Neural progenitor cell (in vitro differentiated cells): ENCODE results near the gene GUCY2C. TPM values are rescaled to one million over a fixed set of nuclear protein-coding genes. Genes with fewer than 3 reads are reported as not detected.

Source experiments
- DNase-seq: peaks from one replicate; pipeline ENCODE4 v3.0.0-alpha.2; 2016; ENCODE audit warnings: low spot score
- H2AFZ ChIP-seq: fragments of 200-600 bp; sonication (generic); replicated peaks from 2 replicates; pipeline ENCODE4 v1.6.1; 2016; ENCODE audit warnings: antibody characterized with exemption
- H3F3A ChIP-seq: fragments of 200-600 bp; sonication (generic); 2 replicates; pipeline ENCODE4 v1.6.1; 2016; ENCODE audit warnings: antibody characterized with exemption, low read depth
- H3K27ac ChIP-seq: fragments of 200-600 bp; sonication (generic); 2 replicates; pipeline ENCODE4 v1.5.1; 2016; ENCODE audit warnings: mild to moderate bottlenecking
- H3K27me3 ChIP-seq: fragments of 200-600 bp; sonication (generic); 2 replicates; pipeline ENCODE4 v1.6.1; 2016; ENCODE audit warnings: mild to moderate bottlenecking, moderate library complexity
- H3K36me3 ChIP-seq: fragments of 200-600 bp; sonication (generic); 2 replicates; pipeline ENCODE4 v1.5.1; 2016
- H3K4me1 ChIP-seq: fragments of 200-600 bp; sonication (generic); 2 replicates; pipeline ENCODE4 v1.6.1; 2016; ENCODE audit warnings: mixed run types
- H3K4me2 ChIP-seq: fragments of 200-600 bp; sonication (generic); 2 replicates; pipeline ENCODE4 v1.6.1; 2016
- H3K4me3 ChIP-seq: fragments of 200-600 bp; sonication (generic); 2 replicates; pipeline ENCODE4 v1.5.1; 2016
- H3K79me2 ChIP-seq: fragments of 200-600 bp; sonication (generic); 2 replicates; pipeline ENCODE4 v1.6.1; 2016; ENCODE audit warnings: low read depth
- H3K9ac ChIP-seq: fragments of 200-600 bp; sonication (generic); 2 replicates; pipeline ENCODE4 v1.6.1; 2016
- H3K9me3 ChIP-seq: fragments of 200-600 bp; sonication (generic); 2 replicates; pipeline ENCODE4 v1.5.1; 2016; ENCODE audit warnings: low read depth
- H4K20me1 ChIP-seq: fragments of 200-600 bp; sonication (generic); 2 replicates; pipeline ENCODE4 v1.6.1; 2016; ENCODE audit warnings: low read depth
- H3K27ac Mint-ChIP-seq: 3 replicates; pipeline ENCODE4 v1.8.0; 2021; ENCODE audit warnings: mixed read lengths
- H3K27me3 Mint-ChIP-seq: 2 replicates; pipeline ENCODE4 v1.8.0; 2022; ENCODE audit warnings: low read depth, mild to moderate bottlenecking, inconsistent platforms, moderate library complexity, mixed read lengths; ENCODE audit not compliant: insufficient read depth
- H3K36me3 Mint-ChIP-seq: 3 replicates; pipeline ENCODE4 v1.8.0; 2021; ENCODE audit warnings: mixed read lengths
- H3K4me1 Mint-ChIP-seq: 3 replicates; pipeline ENCODE4 v1.8.0; 2021; ENCODE audit warnings: mixed read lengths
- H3K4me3 Mint-ChIP-seq: 3 replicates; pipeline ENCODE4 v1.8.0; 2021; ENCODE audit warnings: mild to moderate bottlenecking, moderate library complexity, mixed read lengths
- H3K9me3 Mint-ChIP-seq: 3 replicates; pipeline ENCODE4 v1.8.0; 2020; ENCODE audit warnings: mixed read lengths
- EZH2 ChIP-seq: fragments of 200-600 bp; sonication (generic); IDR thresholded peaks from 2 replicates; pipeline ENCODE4 v1.6.1; 2017; ENCODE audit warnings: antibody characterized with exemption, mild to moderate bottlenecking, moderate library complexity
- EZH2phosphoT487 ChIP-seq: fragments of 200-600 bp; sonication (generic); IDR thresholded peaks from 2 replicates; pipeline ENCODE4 v1.6.1; 2017; ENCODE audit warnings: antibody characterized with exemption
- total RNA-seq: library from RNA; depleted of rRNA; stranded (reverse); fragments of >200 nt; gene quantifications from 2 replicates; pipeline ENCODE4 v1.2.3, GENCODE V29; 2015; ENCODE audit warnings: low replicate concordance
- TF ChIP-seq, protein P1 (sequence below): fragments of 200-600 bp; sonication (generic); IDR thresholded peaks from 2 replicates; pipeline ENCODE4 v1.5.1; 2017; ENCODE audit warnings: antibody characterized with exemption, mild to moderate bottlenecking

Gene GUCY2C
- total RNA-seq, 1 donor from 2014 or later, result not detected

DNA sequence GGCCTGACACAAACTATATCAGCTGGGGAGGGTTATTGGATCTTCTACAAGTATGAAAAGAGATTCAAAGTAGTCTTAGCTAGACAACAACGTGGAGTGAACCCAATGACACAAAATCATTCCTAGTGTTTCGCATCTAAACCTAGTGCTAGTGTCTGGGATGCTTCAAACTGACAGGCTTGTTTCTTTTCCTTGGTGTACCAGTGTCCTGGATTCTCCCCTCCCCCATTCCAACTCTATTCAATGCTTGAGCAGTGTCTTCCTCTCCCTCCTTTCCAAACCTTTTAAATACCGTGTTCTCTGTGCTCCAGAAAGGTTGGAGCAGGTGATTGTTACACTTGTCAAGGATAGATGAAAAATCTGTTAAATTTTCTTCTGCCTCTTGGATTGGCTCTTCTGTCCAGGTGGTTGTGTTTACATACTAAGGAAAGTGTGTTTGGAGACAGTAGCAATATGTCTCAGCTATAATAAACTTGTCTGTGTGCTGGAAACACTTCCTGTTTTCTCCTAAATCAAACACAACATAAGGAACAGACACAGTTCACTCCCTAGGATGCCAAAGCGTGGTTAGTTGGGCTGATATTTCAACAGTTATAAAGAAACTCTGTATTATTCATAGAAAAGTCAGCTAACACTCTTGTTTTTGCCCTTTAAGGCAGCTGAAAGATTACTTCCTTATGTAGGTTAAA, 14.4 kb upstream of the GUCY2C start:
- Mint-ChIP-seq H3K36me3 (no peaks in the 10 kb centered on the region), H3K4me1 (peaks cover 3% of the 10 kb centered on the region), H3K27ac (no peak overlapping the region), H3K27me3 (peaks cover 19% of the 10 kb centered on the region), H3K4me3 (no peak overlapping the region), H3K9me3 (peaks cover 2% of the 10 kb centered on the region)
- Histone ChIP-seq H3K27ac (no peak overlapping the region), H3K9me3 (no peaks in the 10 kb centered on the region), H3K9ac (no peak overlapping the region), H3K4me2 (no peak overlapping the region), H3K79me2 (no peaks in the 10 kb centered on the region), H3K36me3 (no peaks in the 10 kb centered on the region), H3K4me3 (no peak overlapping the region), H3K4me1 (peaks cover 3% of the 10 kb centered on the region), H2AFZ (peak overlapping the region; percentile 44), H3K27me3 (peaks cover 48% of the 10 kb centered on the region), H4K20me1 (no peaks in the 10 kb centered on the region), H3F3A (no peaks in the 10 kb centered on the region)
- DNase-seq, result peak; percentile 21
- TF ChIP-seq EZH2 (no peak), EZH2phosphoT487 (no peak)
- TF ChIP-seq, protein P1, sequence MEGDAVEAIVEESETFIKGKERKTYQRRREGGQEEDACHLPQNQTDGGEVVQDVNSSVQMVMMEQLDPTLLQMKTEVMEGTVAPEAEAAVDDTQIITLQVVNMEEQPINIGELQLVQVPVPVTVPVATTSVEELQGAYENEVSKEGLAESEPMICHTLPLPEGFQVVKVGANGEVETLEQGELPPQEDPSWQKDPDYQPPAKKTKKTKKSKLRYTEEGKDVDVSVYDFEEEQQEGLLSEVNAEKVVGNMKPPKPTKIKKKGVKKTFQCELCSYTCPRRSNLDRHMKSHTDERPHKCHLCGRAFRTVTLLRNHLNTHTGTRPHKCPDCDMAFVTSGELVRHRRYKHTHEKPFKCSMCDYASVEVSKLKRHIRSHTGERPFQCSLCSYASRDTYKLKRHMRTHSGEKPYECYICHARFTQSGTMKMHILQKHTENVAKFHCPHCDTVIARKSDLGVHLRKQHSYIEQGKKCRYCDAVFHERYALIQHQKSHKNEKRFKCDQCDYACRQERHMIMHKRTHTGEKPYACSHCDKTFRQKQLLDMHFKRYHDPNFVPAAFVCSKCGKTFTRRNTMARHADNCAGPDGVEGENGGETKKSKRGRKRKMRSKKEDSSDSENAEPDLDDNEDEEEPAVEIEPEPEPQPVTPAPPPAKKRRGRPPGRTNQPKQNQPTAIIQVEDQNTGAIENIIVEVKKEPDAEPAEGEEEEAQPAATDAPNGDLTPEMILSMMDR, result no peak

DNA sequence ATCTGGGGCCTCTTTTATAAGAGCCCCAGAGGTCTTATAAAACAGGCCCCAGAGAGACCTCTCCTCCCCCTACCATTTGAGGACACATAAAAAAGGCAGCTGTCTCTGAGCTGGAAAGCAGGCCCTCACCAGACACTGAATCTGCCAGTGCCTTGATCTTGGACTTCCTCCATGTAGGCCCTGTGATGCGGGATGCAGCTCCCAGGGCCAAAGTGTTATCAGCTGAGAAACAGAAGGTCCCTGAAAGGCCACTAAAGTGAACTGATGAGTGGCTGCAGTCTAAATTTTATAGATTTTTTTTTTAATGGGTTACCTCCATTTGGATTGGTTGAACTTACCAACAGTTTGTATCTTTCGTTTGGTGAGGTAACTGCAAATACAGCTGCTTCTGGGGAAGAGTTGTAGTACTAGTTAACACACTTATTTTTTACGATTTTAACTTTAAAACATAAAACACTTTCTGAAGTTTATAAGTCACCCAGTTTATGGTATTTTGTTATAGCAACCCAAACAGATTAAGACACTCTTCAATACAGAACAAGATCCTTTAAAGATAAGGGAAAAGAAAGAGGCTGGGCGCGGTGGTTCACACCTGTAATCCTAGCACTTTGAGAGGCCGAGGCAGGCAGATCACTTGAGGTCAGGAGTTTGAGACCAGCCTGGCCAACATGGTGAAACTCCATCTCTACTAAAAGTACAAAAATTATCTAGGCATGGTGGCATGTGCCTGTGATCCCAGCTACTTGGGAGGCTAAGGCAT, 5.6 kb upstream of the GUCY2C start:
- Mint-ChIP-seq H3K27me3 (peaks cover 5% of the 10 kb centered on the region), H3K4me3 (no peak overlapping the region), H3K4me1 (no peaks in the 10 kb centered on the region), H3K36me3 (no peaks in the 10 kb centered on the region), H3K27ac (no peak overlapping the region), H3K9me3 (no peaks in the 10 kb centered on the region)
- Histone ChIP-seq H3K79me2 (no peaks in the 10 kb centered on the region), H3K36me3 (no peaks in the 10 kb centered on the region), H3K4me3 (no peak overlapping the region), H3K4me1 (no peaks in the 10 kb centered on the region), H3F3A (no peaks in the 10 kb centered on the region), H4K20me1 (no peaks in the 10 kb centered on the region), H2AFZ (no peak overlapping the region), H3K4me2 (no peak overlapping the region), H3K9me3 (no peaks in the 10 kb centered on the region), H3K27me3 (no peaks in the 10 kb centered on the region), H3K9ac (no peak overlapping the region), H3K27ac (no peak overlapping the region)
- TF ChIP-seq EZH2phosphoT487, result no peak
- TF ChIP-seq, protein P1, result no peak
- no peak for DNase-seq

DNA sequence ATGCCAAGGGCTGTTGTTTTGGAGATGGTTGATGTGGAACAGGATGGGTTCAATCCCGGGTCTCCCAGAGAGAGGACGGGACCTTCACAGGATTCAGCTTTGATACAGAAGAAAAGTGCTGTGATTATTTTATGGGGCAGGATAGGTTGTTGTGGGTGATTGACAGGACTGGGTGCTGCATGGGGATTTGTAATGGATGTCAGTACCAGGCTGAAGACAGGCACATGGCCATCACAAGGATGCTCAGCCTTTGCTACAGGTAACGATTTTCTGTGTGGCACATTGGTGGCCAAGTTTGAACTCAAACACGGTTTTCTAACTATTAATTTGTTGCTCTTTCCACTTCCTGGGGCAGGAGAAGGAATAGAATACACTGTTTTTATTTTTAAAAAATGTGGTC, 4.5 kb upstream of the GUCY2C start:
- H4K20me1 ChIP-seq, result no peaks in the 10 kb centered on the region
- H3K4me1 ChIP-seq, result no peaks in the 10 kb centered on the region
- H3K79me2 ChIP-seq, result no peaks in the 10 kb centered on the region
- H3F3A ChIP-seq, result no peaks in the 10 kb centered on the region
- Mint-ChIP-seq H3K36me3 (no peaks in the 10 kb centered on the region), H3K27ac (no peak overlapping the region), H3K4me1 (no peaks in the 10 kb centered on the region), H3K27me3 (peaks cover 4% of the 10 kb centered on the region), H3K9me3 (no peaks in the 10 kb centered on the region), H3K4me3 (no peak overlapping the region)
- no peak for DNase-seq
- no peak overlapping the region for H3K27ac ChIP-seq
- H3K4me3 ChIP-seq, result no peak overlapping the region
- no peak overlapping the region for H3K4me2 ChIP-seq
- TF ChIP-seq EZH2 (no peak), EZH2phosphoT487 (no peak)
- TF ChIP-seq, protein P1, result no peak
- no peak overlapping the region for H2AFZ ChIP-seq
- no peak overlapping the region for H3K9ac ChIP-seq
- H3K9me3 ChIP-seq, result no peaks in the 10 kb centered on the region
- no peaks in the 10 kb centered on the region for H3K36me3 ChIP-seq
- no peaks in the 10 kb centered on the region for H3K27me3 ChIP-seq
